ENCODE data around the gene MRTO4. TPM values are rescaled to one million over a fixed set of nuclear protein-coding genes. Genes with fewer than 3 reads are reported as not detected.
A peak's percentile ranks its signal among the peaks of the same experiment; 100 is the strongest.

Gene MRTO4
- total and polyA plus RNA-seq, 10 of the 15 experiments (the other 5 are each of a cell fraction or from before 2014, with no cell fraction given), result 43.5 to 99.5 (median 69.7) TPM

- TF ChIP-seq TAF1 (IDR thresholded peaks at IDR 0.05; ENCODE audit: borderline replicate concordance, low read depth, low read length) (peak; percentile 92), NBN (IDR thresholded peaks at IDR 0.05) (peak; percentile 77), POLR2AphosphoS5 (IDR thresholded peaks at IDR 0.05; ENCODE audit: low read length) (peak; percentile 97), KAT2A (conservative IDR thresholded peaks at IDR 0.05; ENCODE audit: control insufficient read depth, low read depth, low read length) (no peak), ZSCAN29 (IDR thresholded peaks at IDR 0.05) (0 out of 2 replicates have a peak, but pooled peaks have one; percentile 43), ZNF274 (IDR thresholded peaks at IDR 0.05; ENCODE audit: insufficient read depth, insufficient read length) (no peak), NFYA (IDR thresholded peaks at IDR 0.05; ENCODE audit: borderline replicate concordance, low read depth, low read length) (no peak), LARP7 (IDR thresholded peaks at IDR 0.05) (peak; percentile 98), RUNX3 (IDR thresholded peaks at IDR 0.05; ENCODE audit: low read length) (peak; percentile 70), CBX5 (IDR thresholded peaks at IDR 0.05; ENCODE audit: low read depth) (no peak), EED (IDR thresholded peaks at IDR 0.05; ENCODE audit: low read depth) (peak; percentile 44), WRNIP1 (IDR thresholded peaks at IDR 0.05; ENCODE audit: borderline replicate concordance, low read depth, low read length) (no peak), HDGF (IDR thresholded peaks at IDR 0.05) (peak; percentile 84; the same call in 1 of the 2 replicates), NFXL1 (IDR thresholded peaks at IDR 0.05; ENCODE audit: borderline replicate concordance) (no peak), NR2C1 (IDR thresholded peaks at IDR 0.05) (peak; percentile 41; the same call in 1 of the 2 replicates), SREBF1 (IDR thresholded peaks at IDR 0.05; ENCODE audit: low read length) (no peak), IKZF1 (conservative IDR thresholded peaks at IDR 0.05) (peak; percentile 98), YBX1 (IDR thresholded peaks at IDR 0.05) (no peak), POU2F2 (IDR thresholded peaks at IDR 0.05; ENCODE audit: borderline replicate concordance, low read depth, low read length) (peak; percentile 72; the same call in 1 of the 3 replicates), TCF12 (IDR thresholded peaks at IDR 0.05; ENCODE audit: low read depth, low read length) (0 out of 2 replicates have a peak, but pooled peaks have one; percentile 47), PAX8 (IDR thresholded peaks at IDR 0.05) (no peak; the same call in 1 of the 2 replicates), ZNF207 (IDR thresholded peaks at IDR 0.05; ENCODE audit: borderline replicate concordance) (peak; percentile 88; the same call in 1 of the 2 replicates), ASH2L (IDR thresholded peaks at IDR 0.05; ENCODE audit: borderline replicate concordance, low read depth) (no peak), CREB1 (IDR thresholded peaks at IDR 0.05; ENCODE audit: low read depth) (peak; percentile 68)
- TF ChIP-seq, protein P1, sequence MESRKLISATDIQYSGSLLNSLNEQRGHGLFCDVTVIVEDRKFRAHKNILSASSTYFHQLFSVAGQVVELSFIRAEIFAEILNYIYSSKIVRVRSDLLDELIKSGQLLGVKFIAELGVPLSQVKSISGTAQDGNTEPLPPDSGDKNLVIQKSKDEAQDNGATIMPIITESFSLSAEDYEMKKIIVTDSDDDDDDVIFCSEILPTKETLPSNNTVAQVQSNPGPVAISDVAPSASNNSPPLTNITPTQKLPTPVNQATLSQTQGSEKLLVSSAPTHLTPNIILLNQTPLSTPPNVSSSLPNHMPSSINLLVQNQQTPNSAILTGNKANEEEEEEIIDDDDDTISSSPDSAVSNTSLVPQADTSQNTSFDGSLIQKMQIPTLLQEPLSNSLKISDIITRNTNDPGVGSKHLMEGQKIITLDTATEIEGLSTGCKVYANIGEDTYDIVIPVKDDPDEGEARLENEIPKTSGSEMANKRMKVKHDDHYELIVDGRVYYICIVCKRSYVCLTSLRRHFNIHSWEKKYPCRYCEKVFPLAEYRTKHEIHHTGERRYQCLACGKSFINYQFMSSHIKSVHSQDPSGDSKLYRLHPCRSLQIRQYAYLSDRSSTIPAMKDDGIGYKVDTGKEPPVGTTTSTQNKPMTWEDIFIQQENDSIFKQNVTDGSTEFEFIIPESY (IDR thresholded peaks at IDR 0.05), result peak; percentile 27; the same call in 1 of the 2 replicates
- TF ChIP-seq, protein P2, sequence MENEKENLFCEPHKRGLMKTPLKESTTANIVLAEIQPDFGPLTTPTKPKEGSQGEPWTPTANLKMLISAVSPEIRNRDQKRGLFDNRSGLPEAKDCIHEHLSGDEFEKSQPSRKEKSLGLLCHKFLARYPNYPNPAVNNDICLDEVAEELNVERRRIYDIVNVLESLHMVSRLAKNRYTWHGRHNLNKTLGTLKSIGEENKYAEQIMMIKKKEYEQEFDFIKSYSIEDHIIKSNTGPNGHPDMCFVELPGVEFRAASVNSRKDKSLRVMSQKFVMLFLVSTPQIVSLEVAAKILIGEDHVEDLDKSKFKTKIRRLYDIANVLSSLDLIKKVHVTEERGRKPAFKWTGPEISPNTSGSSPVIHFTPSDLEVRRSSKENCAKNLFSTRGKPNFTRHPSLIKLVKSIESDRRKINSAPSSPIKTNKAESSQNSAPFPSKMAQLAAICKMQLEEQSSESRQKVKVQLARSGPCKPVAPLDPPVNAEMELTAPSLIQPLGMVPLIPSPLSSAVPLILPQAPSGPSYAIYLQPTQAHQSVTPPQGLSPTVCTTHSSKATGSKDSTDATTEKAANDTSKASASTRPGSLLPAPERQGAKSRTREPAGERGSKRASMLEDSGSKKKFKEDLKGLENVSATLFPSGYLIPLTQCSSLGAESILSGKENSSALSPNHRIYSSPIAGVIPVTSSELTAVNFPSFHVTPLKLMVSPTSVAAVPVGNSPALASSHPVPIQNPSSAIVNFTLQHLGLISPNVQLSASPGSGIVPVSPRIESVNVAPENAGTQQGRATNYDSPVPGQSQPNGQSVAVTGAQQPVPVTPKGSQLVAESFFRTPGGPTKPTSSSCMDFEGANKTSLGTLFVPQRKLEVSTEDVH (IDR thresholded peaks at IDR 0.05; ENCODE audit: low read depth, partially characterized antibody), result no peak
Observed at GRCh38 chr1:19251305-19252196, at the start of gene MRTO4, which contains the start of gene EMC1 (continued).

Measured in GM12878 (cell line).